CD8-positive, alpha-beta memory T cell (primary cell): ENCODE results near the gene ZNF365. TPM values are rescaled to one million over a fixed set of nuclear protein-coding genes. Genes with fewer than 3 reads are reported as not detected.

Experiments used
- CTCF ChIA-PET: fragments of 350-600 bp; sonication (Branson Sonifier 250); formaldehyde crosslinking; loops from one replicate; lab custom pipeline; 2021; ENCODE audit warnings: antibody characterized with exemption; lab: Charles Lee
- POLR2A ChIA-PET: fragments of 350-600 bp; sonication (Branson Sonifier 250); formaldehyde crosslinking; loops from one replicate; lab custom pipeline; 2021; ENCODE audit warnings: antibody characterized with exemption; lab: Charles Lee
- DNase-seq, 5 donors: peaks; one replicate each; pipeline versions ENCODE4 v3.0.0 to v3.0.0-alpha.2; 2020 to 2022; ENCODE audit warnings: mixed read lengths in 1 of 5
- H3K27ac ChIP-seq: one replicate; pipeline ENCODE4 v1.7.0; 2013; ENCODE audit warnings: low read depth, mild to moderate bottlenecking, low read length, moderate library complexity
- H3K27me3 ChIP-seq: 2 replicates; pipeline ENCODE4 v1.7.0; 2013; ENCODE audit warnings: low read length, mild to moderate bottlenecking; ENCODE audit not compliant: insufficient read depth, poor library complexity, severe bottlenecking
- H3K36me3 ChIP-seq: 2 replicates; pipeline ENCODE4 v1.7.0; 2013; ENCODE audit warnings: mild to moderate bottlenecking, low read length, moderate library complexity; ENCODE audit not compliant: insufficient read depth
- H3K4me1 ChIP-seq: 2 replicates; pipeline ENCODE4 v1.7.0; 2013; ENCODE audit warnings: mild to moderate bottlenecking, low read length, moderate library complexity; ENCODE audit not compliant: insufficient read depth
- H3K4me3 ChIP-seq: 2 replicates; pipeline ENCODE4 v1.7.0; 2013; ENCODE audit warnings: mild to moderate bottlenecking, low read length
- H3K9me3 ChIP-seq: 2 replicates; pipeline ENCODE4 v1.7.0; 2013; ENCODE audit warnings: mild to moderate bottlenecking, low read length
- H3K27ac Mint-ChIP-seq, 8 donors: one replicate each; pipeline ENCODE4 v1.8.0; 2020 to 2021; ENCODE audit warnings: mixed read lengths in 8 of 8, mild to moderate bottlenecking in 6 of 8, inconsistent platforms in 3 of 8, moderate library complexity in 3 of 8
- H3K27me3 Mint-ChIP-seq, 2 donors: one replicate each; pipeline ENCODE4 v1.8.0; 2020 to 2021; ENCODE audit warnings: mixed read lengths in 2 of 2, mild to moderate bottlenecking in 1 of 2, moderate library complexity in 1 of 2
- H3K36me3 Mint-ChIP-seq, 3 donors: one replicate each; pipeline ENCODE4 v1.8.0; 2020 to 2021; ENCODE audit warnings: mixed read lengths in 3 of 3, inconsistent platforms in 1 of 3, mild to moderate bottlenecking in 1 of 3
- H3K4me1 Mint-ChIP-seq, 3 donors: one replicate each; pipeline ENCODE4 v1.8.0; 2020 to 2021; ENCODE audit warnings: mixed read lengths in 3 of 3, inconsistent platforms in 1 of 3, mild to moderate bottlenecking in 1 of 3
- H3K4me3 Mint-ChIP-seq, 7 donors: one replicate each; pipeline ENCODE4 v1.8.0; 2020 to 2021; ENCODE audit warnings: mixed read lengths in 7 of 7, mild to moderate bottlenecking in 6 of 7, moderate library complexity in 4 of 7, inconsistent platforms in 2 of 7
- H3K9me3 Mint-ChIP-seq, 5 donors: one replicate each; pipeline ENCODE4 v1.8.0; 2020 to 2022; ENCODE audit warnings: mixed read lengths in 5 of 5, mild to moderate bottlenecking in 3 of 5, moderate library complexity in 2 of 5, inconsistent platforms in 1 of 5
- polyA plus RNA-seq: library from polyadenylated mRNA; unstranded; fragments of 300-500 nt; fragmentation: Illumina TruSeq; gene quantifications from one replicate; pipeline ENCODE4 v1.2.3, GENCODE V29; 2021
- total RNA-seq, 2 experiments: library from RNA; stranded (reverse); gene quantifications; one replicate each; pipeline ENCODE4 v1.2.3, GENCODE V29; 2021

The ZNF365 gene
- total and polyA plus RNA-seq, 3 experiments from 2014 or later: 0.53 to 2.7 (median 0.93) TPM

- no peaks in the 10 kb centered on the region for H3K36me3 ChIP-seq
- Mint-ChIP-seq H3K27ac (peak overlapping the region in 1 of 8 donors; percentile 27), H3K36me3 (peaks cover 0 to 2% (median 0%) of the 10 kb centered on the region in 3 donors), H3K4me1 (peaks cover 49 to 73% (median 50%) of the 10 kb centered on the region in 3 donors), H3K27me3 (peaks cover 0 to 5% of the 10 kb centered on the region in 2 donors), H3K4me3 (peak overlapping the region in 1 of 7 donors; percentile 35), H3K9me3 (no peaks in the 10 kb centered on the region)
- no peak overlapping the region for H3K27ac ChIP-seq
- no peaks in the 10 kb centered on the region for H3K9me3 ChIP-seq
- no peaks in the 10 kb centered on the region for H3K27me3 ChIP-seq
- H3K4me1 ChIP-seq: peaks cover 8% of the 10 kb centered on the region
- ChIA-PET CTCF (no interaction called here), POLR2A (interaction anchor here (0.7 kb wide), 1 partner anchor 622 kb away, joined by 3 read pairs; no protein-coding TSS in a partner anchor)
- DNase-seq: no peak
- H3K4me3 ChIP-seq: no peak overlapping the region
These were observed 5.2 kb downstream of the ZNF365 start for GRCh38 chr10:62379394-62379793.

GRCh38 chr10:62380016-62380415, 5.8 kb downstream of the ZNF365 start:
- ChIA-PET CTCF (no interaction called here), POLR2A (no interaction called here)
- Histone ChIP-seq H3K36me3 (no peaks in the 10 kb centered on the region), H3K9me3 (no peaks in the 10 kb centered on the region), H3K4me1 (peaks cover 8% of the 10 kb centered on the region), H3K27me3 (no peaks in the 10 kb centered on the region), H3K4me3 (no peak overlapping the region), H3K27ac (no peak overlapping the region)
- no peak overlapping the region for H3K27ac Mint-ChIP-seq
- H3K4me3 Mint-ChIP-seq: no peak overlapping the region
- peaks cover 0 to 1% of the 10 kb centered on the region in 2 donors for H3K27me3 Mint-ChIP-seq
- DNase-seq: no peak
- no peaks in the 10 kb centered on the region for H3K9me3 Mint-ChIP-seq
- H3K36me3 Mint-ChIP-seq: no peaks in the 10 kb centered on the region
- H3K4me1 Mint-ChIP-seq: peaks cover 50 to 74% (median 52%) of the 10 kb centered on the region in 3 donors

- ChIA-PET POLR2A (interaction anchor here (0.6 kb wide), 2 partner anchors 11 to 13 kb away, joined by 3 to 4 read pairs; no protein-coding TSS in a partner anchor), CTCF (interaction anchor here (1.1 kb wide), 1 partner anchor 137 kb away, joined by 3 read pairs; no protein-coding TSS in a partner anchor)
- peak overlapping the region in 2 of 8 donors; percentile 31 to 61 for H3K27ac Mint-ChIP-seq
- H3K36me3 Mint-ChIP-seq: no peaks in the 10 kb centered on the region
- H3K9me3 Mint-ChIP-seq: no peaks in the 10 kb centered on the region
- Histone ChIP-seq H3K9me3 (no peaks in the 10 kb centered on the region), H3K27me3 (no peaks in the 10 kb centered on the region), H3K4me1 (peaks cover 8% of the 10 kb centered on the region), H3K4me3 (no peak overlapping the region), H3K27ac (no peak overlapping the region), H3K36me3 (no peaks in the 10 kb centered on the region)
- peaks cover 50 to 72% (median 56%) of the 10 kb centered on the region in 3 donors for H3K4me1 Mint-ChIP-seq
- H3K27me3 Mint-ChIP-seq: peaks cover 0 to 1% of the 10 kb centered on the region in 2 donors
- no peak for DNase-seq
- H3K4me3 Mint-ChIP-seq: no peak overlapping the region
These were observed 7.4 kb downstream of the ZNF365 start for GRCh38 chr10:62381385-62382102.

GRCh38 chr10:62382831-62383230, 8.7 kb downstream of the ZNF365 start:
- ChIA-PET POLR2A (no interaction called here), CTCF (interaction anchor here (1.1 kb wide), 1 partner anchor 138 kb away, joined by 3 read pairs; no protein-coding TSS in a partner anchor)
- H3K4me3 ChIP-seq: no peak overlapping the region
- H3K27ac Mint-ChIP-seq: peak overlapping the region in 3 of 8 donors; percentile 0 to 65 (median 5)
- H3K27me3 ChIP-seq: no peaks in the 10 kb centered on the region
- H3K4me1 ChIP-seq: peaks cover 8% of the 10 kb centered on the region
- DNase-seq: no peak
- H3K9me3 ChIP-seq: no peaks in the 10 kb centered on the region
- H3K36me3 ChIP-seq: no peaks in the 10 kb centered on the region
- no peaks in the 10 kb centered on the region for H3K36me3 Mint-ChIP-seq
- no peaks in the 10 kb centered on the region for H3K9me3 Mint-ChIP-seq
- H3K27me3 Mint-ChIP-seq: peaks cover 0 to 1% of the 10 kb centered on the region in 2 donors
- no peak overlapping the region for H3K27ac ChIP-seq
- peak overlapping the region in 4 of 7 donors; percentile 2 to 61 (median 14) for H3K4me3 Mint-ChIP-seq
- H3K4me1 Mint-ChIP-seq: peaks cover 48 to 71% (median 59%) of the 10 kb centered on the region in 3 donors

- peak overlapping the region; percentile 4 to 73 (median 63) for H3K4me3 Mint-ChIP-seq
These were observed 9.9 kb downstream of the ZNF365 start for GRCh38 chr10:62384057-62384446.

GRCh38 chr10:62384447-62385081, 10.4 kb downstream of the ZNF365 start:
- H3K4me3 Mint-ChIP-seq: peak overlapping the region; percentile 4 to 73 (median 63)
- Histone ChIP-seq H3K27me3 (no peaks in the 10 kb centered on the region), H3K36me3 (no peaks in the 10 kb centered on the region), H3K4me1 (peaks cover 8% of the 10 kb centered on the region), H3K4me3 (no peak overlapping the region), H3K27ac (peak overlapping the region; percentile 20), H3K9me3 (no peaks in the 10 kb centered on the region)
- ChIA-PET POLR2A (interaction anchor here (0.7 kb wide), 1 partner anchor 1138 kb away, joined by 3 read pairs; no protein-coding TSS in a partner anchor), CTCF (interaction anchor here (0.6 to 1.3 kb wide), 2 partner anchors 53 to 883 kb away, joined by 3 read pairs; no protein-coding TSS in a partner anchor)
- H3K9me3 Mint-ChIP-seq: no peaks in the 10 kb centered on the region
- H3K27ac Mint-ChIP-seq: peak overlapping the region in 6 of 8 donors; percentile 21 to 80 (median 58)
- no peak for DNase-seq
- H3K36me3 Mint-ChIP-seq: no peaks in the 10 kb centered on the region
- peaks cover 48 to 69% (median 59%) of the 10 kb centered on the region in 3 donors for H3K4me1 Mint-ChIP-seq
- peaks cover 0 to 1% of the 10 kb centered on the region in 2 donors for H3K27me3 Mint-ChIP-seq

More at GRCh38 chr10:62384057-62384446, 9.9 kb downstream of the ZNF365 start:
- Histone ChIP-seq H3K4me3 (no peak overlapping the region), H3K9me3 (no peaks in the 10 kb centered on the region), H3K4me1 (peaks cover 8% of the 10 kb centered on the region), H3K27me3 (no peaks in the 10 kb centered on the region), H3K27ac (peak overlapping the region; percentile 20), H3K36me3 (no peaks in the 10 kb centered on the region)
- peaks cover 0 to 1% of the 10 kb centered on the region in 2 donors for H3K27me3 Mint-ChIP-seq
- H3K36me3 Mint-ChIP-seq: no peaks in the 10 kb centered on the region
- POLR2A ChIA-PET: interaction anchor here (0.7 kb wide), 1 partner anchor 1138 kb away, joined by 3 read pairs; no protein-coding TSS in a partner anchor
- peak overlapping the region in 7 of 8 donors; percentile 21 to 80 (median 47) for H3K27ac Mint-ChIP-seq
- H3K4me1 Mint-ChIP-seq: peaks cover 49 to 71% (median 59%) of the 10 kb centered on the region in 3 donors
- H3K9me3 Mint-ChIP-seq: no peaks in the 10 kb centered on the region
- CTCF ChIA-PET: interaction anchor here (0.6 to 1.3 kb wide), 2 partner anchors 54 to 884 kb away, joined by 3 read pairs; no protein-coding TSS in a partner anchor
- DNase-seq: peak in 4 of 5 donors; percentile 33 to 81 (median 64)

- no peak overlapping the region for H3K27ac ChIP-seq
- no peaks in the 10 kb centered on the region for H3K36me3 ChIP-seq
- no peak for DNase-seq
- H3K27me3 Mint-ChIP-seq: no peaks in the 10 kb centered on the region
- H3K27ac Mint-ChIP-seq: peak overlapping the region in 1 of 8 donors; percentile 37
- ChIA-PET POLR2A (no interaction called here), CTCF (interaction anchor here (1.6 kb wide), 1 partner anchor 49 kb away, joined by 3 read pairs; no protein-coding TSS in a partner anchor)
- H3K4me3 Mint-ChIP-seq: peak overlapping the region in 1 of 7 donors; percentile 11
- H3K4me1 ChIP-seq: peaks cover 8% of the 10 kb centered on the region
- H3K9me3 ChIP-seq: no peaks in the 10 kb centered on the region
- no peak overlapping the region for H3K4me3 ChIP-seq
- no peaks in the 10 kb centered on the region for H3K9me3 Mint-ChIP-seq
- H3K4me1 Mint-ChIP-seq: peaks cover 32 to 52% (median 44%) of the 10 kb centered on the region in 3 donors
- no peaks in the 10 kb centered on the region for H3K27me3 ChIP-seq
- H3K36me3 Mint-ChIP-seq: no peaks in the 10 kb centered on the region
These were observed 12.5 kb downstream of the ZNF365 start for GRCh38 chr10:62386356-62387320.
